Lower lobe of right lung (tissue), 2 donors: ENCODE measurements around the gene PDE8A. TPM values are rescaled to one million over a fixed set of nuclear protein-coding genes. Genes with fewer than 3 reads are reported as not detected.
"Not testable (repeated sequence)": the region's sequence is repeated elsewhere in the genome, so short reads cannot be mapped to it uniquely, and the experiment has no call there.

Source experiments
- ATAC-seq, 2 donors: fragments of 200-7000 bp; cut with Tn5 transposase; one replicate each; pipeline ENCODE4 v1.9.1; 2020 to 2022; ENCODE audit warnings: mild to moderate bottlenecking in 2 of 2, moderate library complexity in 2 of 2
- DNase-seq: peaks from one replicate; pipeline ENCODE4 v3.0.0-alpha.2; 2020
- H3K27ac ChIP-seq: fragments of 200-600 bp; one replicate; pipeline ENCODE4 v1.8.0; 2022
- H3K27me3 ChIP-seq: fragments of 200-600 bp; one replicate; pipeline ENCODE4 v1.8.0; 2022; ENCODE audit warnings: low read depth
- H3K36me3 ChIP-seq: fragments of 200-600 bp; one replicate; pipeline ENCODE4 v1.8.0; 2022; ENCODE audit warnings: mild to moderate bottlenecking
- H3K4me1 ChIP-seq: fragments of 200-600 bp; one replicate; pipeline ENCODE4 v1.8.0; 2022
- H3K4me3 ChIP-seq: fragments of 200-600 bp; one replicate; pipeline ENCODE4 v1.8.0; 2022; ENCODE audit warnings: mild to moderate bottlenecking
- H3K9me3 ChIP-seq: fragments of 200-600 bp; one replicate; pipeline ENCODE4 v1.8.0; 2022
- intact Hi-C: fragments of 100-400 bp; cut with DNase I; formaldehyde crosslinking; loops from one replicate; pipeline ENCODE4 v1.11.0; 2022
- total RNA-seq: library from RNA; stranded (reverse); fragmentation: NEBNext Ultra II Directional; extraction: Animal tissue kit (Norgen Biotek cat#: 25700); gene quantifications from one replicate; pipeline ENCODE4 v1.2.1, GENCODE V29; 2021
- TF ChIP-seq, protein P1 (sequence below): fragments of 200-600 bp; IDR thresholded peaks from one replicate; pipeline ENCODE4 v1.8.0; 2022; ENCODE audit warnings: antibody characterized with exemption, mild to moderate bottlenecking
- donor health status: DM: no; HTN: yes; CAD: no; lungs with severe emphysema.

PDE8A gene
- total RNA-seq, 1 donor from 2014 or later, result 49.2 TPM

DNA sequence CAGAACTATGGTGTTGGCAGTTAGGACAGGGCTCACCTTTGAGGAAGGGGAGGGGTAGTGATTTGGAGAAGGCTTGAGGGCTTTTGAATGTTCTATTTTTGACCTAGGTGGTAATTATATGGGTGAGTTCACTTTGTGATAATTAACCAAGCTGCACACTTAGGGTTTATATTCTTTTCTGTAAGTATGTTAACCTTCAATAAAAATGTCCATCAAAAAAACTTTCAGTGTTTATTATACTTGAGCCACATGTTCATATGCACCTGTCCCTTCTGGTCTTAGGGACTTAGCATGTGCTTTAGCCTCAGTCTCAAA is 28.4 kb downstream of the PDE8A start:
- peaks cover 57% of the 10 kb centered on the region for H3K4me1 ChIP-seq
- H3K27ac ChIP-seq, result peak overlapping the region; percentile 60
- H3K36me3 ChIP-seq, result no peaks in the 10 kb centered on the region
- TF ChIP-seq, protein P1, sequence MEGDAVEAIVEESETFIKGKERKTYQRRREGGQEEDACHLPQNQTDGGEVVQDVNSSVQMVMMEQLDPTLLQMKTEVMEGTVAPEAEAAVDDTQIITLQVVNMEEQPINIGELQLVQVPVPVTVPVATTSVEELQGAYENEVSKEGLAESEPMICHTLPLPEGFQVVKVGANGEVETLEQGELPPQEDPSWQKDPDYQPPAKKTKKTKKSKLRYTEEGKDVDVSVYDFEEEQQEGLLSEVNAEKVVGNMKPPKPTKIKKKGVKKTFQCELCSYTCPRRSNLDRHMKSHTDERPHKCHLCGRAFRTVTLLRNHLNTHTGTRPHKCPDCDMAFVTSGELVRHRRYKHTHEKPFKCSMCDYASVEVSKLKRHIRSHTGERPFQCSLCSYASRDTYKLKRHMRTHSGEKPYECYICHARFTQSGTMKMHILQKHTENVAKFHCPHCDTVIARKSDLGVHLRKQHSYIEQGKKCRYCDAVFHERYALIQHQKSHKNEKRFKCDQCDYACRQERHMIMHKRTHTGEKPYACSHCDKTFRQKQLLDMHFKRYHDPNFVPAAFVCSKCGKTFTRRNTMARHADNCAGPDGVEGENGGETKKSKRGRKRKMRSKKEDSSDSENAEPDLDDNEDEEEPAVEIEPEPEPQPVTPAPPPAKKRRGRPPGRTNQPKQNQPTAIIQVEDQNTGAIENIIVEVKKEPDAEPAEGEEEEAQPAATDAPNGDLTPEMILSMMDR, result no peak
- ATAC-seq (no peak), DNase-seq (no peak)
- intact Hi-C loops, result no loop called here
- H3K27me3 ChIP-seq, result no peaks in the 10 kb centered on the region
- no peaks in the 10 kb centered on the region for H3K9me3 ChIP-seq
- no peak overlapping the region for H3K4me3 ChIP-seq

DNA sequence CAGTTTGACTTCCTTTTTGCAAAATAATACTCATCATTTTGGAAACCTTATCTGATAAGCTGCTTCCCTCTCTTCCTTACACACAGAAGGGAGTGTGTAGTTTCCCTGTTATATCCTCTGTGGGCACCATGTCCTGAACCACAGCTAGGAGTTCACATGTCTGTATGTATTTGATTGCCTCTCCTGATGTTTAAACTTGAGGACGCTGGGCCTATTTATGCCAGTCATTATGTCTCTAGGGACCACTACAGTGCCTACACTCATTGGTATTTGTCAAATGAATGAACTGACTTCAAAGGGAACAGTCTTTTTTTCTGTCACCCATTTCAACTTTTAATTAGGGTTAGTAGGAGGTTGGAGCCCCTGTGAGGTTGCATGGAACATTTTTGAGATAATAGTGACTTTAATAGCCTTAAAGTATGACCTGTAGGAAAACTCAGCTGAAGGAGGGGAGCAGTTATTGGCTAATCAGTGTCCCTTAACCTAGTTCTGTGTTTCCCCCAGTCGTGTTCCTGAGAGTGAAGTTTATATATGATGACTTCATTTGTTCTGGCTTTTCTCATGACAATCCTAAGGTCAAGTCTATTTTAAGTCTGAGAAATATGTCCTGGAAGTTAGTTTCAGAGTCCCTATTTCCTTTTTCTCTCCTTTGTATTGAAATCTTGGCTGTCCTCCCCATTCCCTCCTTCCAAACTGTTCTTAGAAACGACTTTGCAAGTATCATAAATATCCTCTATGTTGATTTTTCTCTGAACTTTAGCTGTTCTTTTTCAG is 28.9 kb downstream of the PDE8A start:
- Histone ChIP-seq H3K4me3 (no peak overlapping the region), H3K9me3 (no peaks in the 10 kb centered on the region), H3K4me1 (peaks cover 57% of the 10 kb centered on the region), H3K36me3 (no peaks in the 10 kb centered on the region), H3K27me3 (no peaks in the 10 kb centered on the region), H3K27ac (peak overlapping the region; percentile 60)
- no peak for DNase-seq
- intact Hi-C loops, result no loop called here
- peak; percentile 61 to 67 for ATAC-seq
- TF ChIP-seq, protein P1, result no peak

DNA sequence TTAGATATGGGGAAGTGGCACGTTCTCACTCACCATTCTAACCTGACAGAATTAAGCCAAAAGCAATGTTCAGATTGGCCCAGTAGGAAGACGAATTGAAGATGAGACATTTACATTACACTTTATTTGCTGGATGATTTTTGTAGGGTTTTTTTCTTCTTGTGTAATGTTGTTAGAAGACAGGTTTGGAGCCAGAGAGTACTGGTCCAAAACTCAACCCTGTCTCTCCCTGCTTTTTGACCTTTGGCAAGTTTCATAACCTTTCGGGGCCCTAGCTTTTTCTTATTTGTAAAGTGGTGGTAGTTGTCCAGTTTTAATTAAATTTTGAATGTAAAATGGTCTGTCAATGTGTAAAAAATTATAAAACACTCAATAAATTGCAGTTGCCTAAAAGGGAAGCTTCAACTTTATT is 29.5 kb downstream of the PDE8A start:
- Histone ChIP-seq H3K27ac (peak overlapping the region; percentile 60), H3K9me3 (no peaks in the 10 kb centered on the region), H3K4me3 (no peak overlapping the region), H3K27me3 (no peaks in the 10 kb centered on the region), H3K4me1 (peaks cover 51% of the 10 kb centered on the region), H3K36me3 (no peaks in the 10 kb centered on the region)
- intact Hi-C loops, result no loop called here
- DNase-seq, result no peak
- ATAC-seq, result no peak
- TF ChIP-seq, protein P1, result no peak

DNA sequence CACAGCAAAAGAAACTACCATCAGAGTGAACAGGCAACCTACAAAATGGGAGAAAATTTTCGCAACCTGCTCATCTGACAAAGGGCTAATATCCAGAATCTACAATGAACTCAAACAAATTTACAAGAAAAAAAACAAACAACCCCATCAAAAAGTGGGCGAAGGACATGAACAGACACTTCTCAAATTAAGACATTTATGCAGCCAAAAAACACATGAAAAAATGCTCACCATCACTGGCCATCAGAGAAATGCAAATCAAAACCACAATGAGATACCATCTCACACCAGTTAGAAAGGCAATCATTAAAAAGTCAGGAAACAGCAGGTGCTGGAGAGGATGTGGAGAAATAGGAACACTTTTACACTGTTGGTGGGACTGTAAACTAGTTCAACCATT is 30.1 kb downstream of the PDE8A start:
- H3K4me3 ChIP-seq, H3K27ac ChIP-seq, H3K27me3 ChIP-seq, ATAC-seq, intact Hi-C loops, H3K36me3 ChIP-seq, DNase-seq, H3K9me3 ChIP-seq: not testable (repeated sequence)
- peaks cover 46% of the 10 kb centered on the region for H3K4me1 ChIP-seq

DNA sequence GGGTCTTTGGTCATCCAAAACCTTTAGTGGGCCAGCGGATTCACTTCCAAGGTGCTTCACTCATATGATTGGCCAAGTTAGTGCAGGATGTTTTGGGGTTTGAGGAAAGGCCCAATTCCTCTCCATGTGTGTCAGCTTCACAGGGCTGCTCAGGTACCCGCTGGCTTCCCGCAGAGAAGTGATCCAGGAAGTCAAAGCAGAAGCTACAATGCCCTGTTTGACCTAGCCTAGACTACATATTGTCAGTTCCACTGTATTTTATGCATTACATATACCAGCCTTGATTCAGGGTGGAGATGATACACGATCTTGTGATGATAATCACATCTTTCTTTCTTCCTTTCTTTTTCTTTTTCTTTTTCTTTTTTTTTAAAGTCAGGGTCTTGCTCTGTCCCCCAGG is 32.1 kb downstream of the PDE8A start:
- TF ChIP-seq, protein P1, result no peak
- H3K27ac ChIP-seq, result no peak overlapping the region
- H3K4me3 ChIP-seq, result no peak overlapping the region
- intact Hi-C loops, result no loop called here
- no peaks in the 10 kb centered on the region for H3K27me3 ChIP-seq
- DNase-seq (no peak), ATAC-seq (no peak)
- H3K4me1 ChIP-seq, result peaks cover 25% of the 10 kb centered on the region
- H3K36me3 ChIP-seq, result no peaks in the 10 kb centered on the region
- no peaks in the 10 kb centered on the region for H3K9me3 ChIP-seq

DNA sequence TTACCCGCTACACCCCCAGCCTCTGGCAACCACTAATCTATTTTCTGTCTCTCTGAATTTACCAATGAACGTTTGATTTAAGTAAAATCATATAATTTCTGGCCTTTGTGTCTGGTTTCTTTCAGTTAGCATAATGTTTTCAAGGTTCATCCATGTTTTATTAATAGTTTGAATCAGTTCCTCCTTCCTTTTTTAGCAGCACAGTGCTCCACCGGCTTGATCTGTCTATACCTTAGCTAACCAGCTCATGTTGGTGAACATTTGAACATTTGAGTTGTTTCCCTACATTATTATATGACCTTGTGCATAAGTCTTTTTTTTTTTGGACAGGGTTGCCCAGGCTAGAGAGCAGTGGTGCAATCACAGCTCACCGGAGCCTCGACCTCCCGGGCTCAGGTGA is 33.3 kb downstream of the PDE8A start:
- H3K9me3 ChIP-seq, result no peaks in the 10 kb centered on the region
- no peak overlapping the region for H3K4me3 ChIP-seq
- no peaks in the 10 kb centered on the region for H3K36me3 ChIP-seq
- intact Hi-C loops, result no loop called here
- H3K4me1 ChIP-seq, result peaks cover 15% of the 10 kb centered on the region
- ATAC-seq (no peak), DNase-seq (no peak)
- no peaks in the 10 kb centered on the region for H3K27me3 ChIP-seq
- H3K27ac ChIP-seq, result no peak overlapping the region
- TF ChIP-seq, protein P1, result no peak
